ENCODE measurements around the gene PODNL1. TPM values are rescaled to one million over a fixed set of nuclear protein-coding genes. Genes with fewer than 3 reads are reported as not detected.

PODNL1 gene, protein sequence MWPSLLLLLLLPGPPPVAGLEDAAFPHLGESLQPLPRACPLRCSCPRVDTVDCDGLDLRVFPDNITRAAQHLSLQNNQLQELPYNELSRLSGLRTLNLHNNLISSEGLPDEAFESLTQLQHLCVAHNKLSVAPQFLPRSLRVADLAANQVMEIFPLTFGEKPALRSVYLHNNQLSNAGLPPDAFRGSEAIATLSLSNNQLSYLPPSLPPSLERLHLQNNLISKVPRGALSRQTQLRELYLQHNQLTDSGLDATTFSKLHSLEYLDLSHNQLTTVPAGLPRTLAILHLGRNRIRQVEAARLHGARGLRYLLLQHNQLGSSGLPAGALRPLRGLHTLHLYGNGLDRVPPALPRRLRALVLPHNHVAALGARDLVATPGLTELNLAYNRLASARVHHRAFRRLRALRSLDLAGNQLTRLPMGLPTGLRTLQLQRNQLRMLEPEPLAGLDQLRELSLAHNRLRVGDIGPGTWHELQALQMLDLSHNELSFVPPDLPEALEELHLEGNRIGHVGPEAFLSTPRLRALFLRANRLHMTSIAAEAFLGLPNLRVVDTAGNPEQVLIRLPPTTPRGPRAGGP
- total RNA-seq (2022; extraction: Qiagen RNA extraction): 0.88 to 1.8 TPM (median 1.1 TPM) in 5 replicates

DNA sequence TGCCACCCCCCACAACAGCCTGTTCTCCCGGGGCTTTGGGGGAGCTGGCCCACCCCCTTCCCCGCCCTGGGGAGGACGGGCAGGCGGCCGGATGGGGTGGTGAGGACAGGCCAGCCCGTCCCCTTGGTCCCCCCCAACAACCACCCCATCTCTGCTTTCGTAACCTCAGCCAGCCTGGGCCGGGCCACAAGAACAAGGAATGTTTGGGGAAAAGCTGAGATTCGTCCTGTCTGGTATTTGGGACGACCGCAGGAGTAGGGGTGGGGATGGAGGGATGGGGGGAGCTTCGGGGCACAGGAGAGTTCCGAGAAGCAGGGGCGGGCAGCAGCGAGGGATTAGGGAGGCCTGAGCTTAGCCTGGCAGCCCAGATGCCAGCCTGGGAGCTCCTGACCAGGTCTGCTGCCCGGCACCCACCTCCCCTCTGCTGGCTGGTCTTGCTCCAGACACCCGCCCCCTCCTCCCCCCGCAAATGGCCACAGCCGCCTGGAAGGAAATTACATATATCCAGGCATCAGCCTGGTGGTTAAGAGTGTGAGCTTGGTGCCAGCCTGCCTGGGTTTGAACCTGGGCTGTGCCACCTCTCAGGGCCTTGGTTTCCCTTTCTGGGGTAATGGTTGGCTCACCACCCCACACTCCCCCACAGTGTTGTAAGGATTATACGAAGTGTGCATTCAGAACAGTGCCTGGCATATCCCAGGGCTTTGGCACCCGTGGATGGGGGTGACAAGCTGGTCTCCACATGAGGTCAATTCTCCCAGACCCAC, at the start of gene PODNL1:
PODNL1 (minus strand) TSS at position 117 of the 764 bp plus-strand sequence. CDS start 236 bp downstream, outside the sequence.

DNA sequence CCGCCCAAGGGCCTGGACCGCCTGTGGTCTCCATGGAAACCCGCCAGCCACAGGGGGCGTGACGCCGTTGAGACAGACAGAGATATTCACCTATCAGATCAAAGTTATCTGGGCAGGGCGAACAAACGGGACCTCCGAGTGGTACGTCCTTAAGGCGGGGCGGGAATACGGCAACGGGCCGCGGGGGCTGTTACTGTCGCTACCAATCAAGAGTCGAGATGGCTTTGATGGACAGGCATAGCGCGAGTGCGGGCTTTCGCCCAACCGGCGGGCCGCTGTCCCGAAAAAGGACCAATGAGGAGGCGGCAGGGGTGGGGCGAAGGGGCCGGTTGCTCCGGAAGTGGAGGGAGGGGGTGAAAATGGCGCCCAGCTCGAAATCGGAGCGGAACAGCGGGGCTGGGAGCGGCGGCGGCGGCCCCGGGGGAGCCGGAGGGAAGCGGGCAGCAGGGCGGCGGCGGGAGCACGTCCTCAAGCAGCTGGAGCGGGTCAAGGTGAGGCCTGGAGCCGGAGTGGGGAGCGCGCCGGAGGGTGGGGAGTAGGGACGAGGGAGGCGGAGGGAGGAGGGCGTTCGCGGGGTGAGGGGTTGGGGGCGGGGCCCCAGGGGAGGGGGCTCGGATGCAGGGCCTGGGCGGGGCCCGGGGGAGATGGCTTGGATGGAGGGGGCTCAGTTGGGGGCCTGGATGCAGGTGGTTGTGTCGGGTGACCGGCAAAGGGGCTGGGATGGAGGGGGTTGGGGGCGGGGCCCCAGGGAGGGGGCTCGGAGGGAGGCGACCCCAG, 14.1 kb upstream of the PODNL1 start, which contains the start of gene DCAF15:
DCAF15 (plus strand) TSS at position 356 of the 777 bp plus-strand sequence; CDS start at position 360, 4 bp downstream.

DNA sequence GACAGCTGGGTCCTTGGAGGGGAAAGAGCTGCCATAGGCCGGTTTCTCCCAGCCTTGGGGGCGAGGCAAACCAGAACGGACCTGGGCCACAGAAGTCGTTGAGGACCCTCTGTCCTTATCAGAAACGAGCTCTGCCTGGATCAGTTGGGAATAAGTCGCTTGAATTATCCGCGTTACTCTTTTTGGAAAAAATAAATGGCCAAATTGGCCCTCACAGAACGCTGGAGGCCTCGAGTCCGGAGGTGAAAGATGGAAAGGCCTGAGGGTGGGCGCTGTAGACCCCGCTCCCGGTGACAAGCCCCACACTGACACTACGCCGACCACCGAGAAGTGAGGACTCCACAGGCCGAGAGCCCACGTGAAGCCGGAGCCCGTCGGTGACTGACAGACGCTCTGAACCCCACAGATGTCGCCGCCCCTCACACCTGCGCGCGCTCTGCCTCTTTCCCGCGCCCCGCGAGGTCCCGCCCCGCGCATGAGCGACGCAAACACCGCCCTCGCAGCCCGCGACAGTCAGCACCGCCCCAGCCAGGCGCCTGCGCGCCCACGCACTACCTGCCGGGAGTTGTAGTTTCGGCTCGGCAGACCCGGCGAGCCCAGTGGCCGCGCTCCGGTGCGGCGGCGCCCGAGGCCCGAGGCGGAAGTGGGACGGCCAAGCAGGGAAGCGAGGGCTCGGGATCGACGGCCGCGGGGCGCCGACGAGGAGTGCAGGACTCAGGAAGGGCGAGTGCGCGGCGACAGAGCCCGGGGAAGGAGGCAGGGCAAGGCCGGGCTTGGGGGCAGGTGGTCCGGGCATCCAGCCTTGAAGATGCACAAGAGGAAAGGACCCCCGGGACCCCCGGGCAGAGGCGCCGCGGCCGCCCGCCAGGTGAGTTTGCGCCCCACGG, 32.3 kb downstream of the PODNL1 start, which contains the start of the genes BRME1 and CC2D1A:
BRME1 (minus strand) TSS at position 484 of the 887 bp plus-strand sequence. CDS start 1,225 bp downstream, outside the sequence.
CC2D1A (plus strand) TSS at position 568 of the 887 bp plus-strand sequence; CDS start at position 809, 241 bp downstream.

Other genes with a start within 250 kb of the PODNL1 start
- gene MRI1, start 173.9 kb downstream of the PODNL1 start, total RNA-seq (2022; extraction: Qiagen RNA extraction): 10.9 to 16.9 TPM (median 16.1 TPM) in 5 replicates
- 129 to 218 TPM (median 210 TPM) in 5 replicates for gene C19orf53, start 164.0 kb downstream of the PODNL1 start, total RNA-seq (2022; extraction: Qiagen RNA extraction)
- 6.0 to 9.5 TPM (median 8.0 TPM) in 5 replicates for gene ZSWIM4, start 143.0 kb downstream of the PODNL1 start, total RNA-seq (2022; extraction: Qiagen RNA extraction)
- gene NANOS3, start 61.3 kb downstream of the PODNL1 start, total RNA-seq (2022; extraction: Qiagen RNA extraction): 1.4 to 4.1 TPM (median 3.2 TPM) in 5 replicates
- 0.36 to 1.3 TPM (median 0.60 TPM) in 5 replicates for gene BRME1, start 32.3 kb downstream of the PODNL1 start, total RNA-seq (2022; extraction: Qiagen RNA extraction)
- gene CC2D1A, start 32.2 kb downstream of the PODNL1 start, total RNA-seq (2022; extraction: Qiagen RNA extraction): 8.6 to 11.6 TPM (median 10.3 TPM) in 5 replicates
- gene DCAF15, start 14.1 kb upstream of the PODNL1 start, total RNA-seq (2022; extraction: Qiagen RNA extraction): 13.2 to 23.3 TPM (median 22.1 TPM) in 5 replicates
- 3.7 to 6.3 TPM (median 5.7 TPM) in 5 replicates for gene RFX1, start 67.9 kb upstream of the PODNL1 start, total RNA-seq (2022; extraction: Qiagen RNA extraction)
- not detected in 5 replicates for gene RLN3, start 89.7 kb upstream of the PODNL1 start, total RNA-seq (2022; extraction: Qiagen RNA extraction)
- gene IL27RA, start 93.3 kb upstream of the PODNL1 start, total RNA-seq (2022; extraction: Qiagen RNA extraction): 8.5 to 11.7 TPM (median 10.9 TPM) in 5 replicates
- gene PALM3, start 123.7 kb upstream of the PODNL1 start, total RNA-seq (2022; extraction: Qiagen RNA extraction): 1.6 to 2.6 TPM (median 2.2 TPM) in 5 replicates
- gene MISP3, start 134.4 kb upstream of the PODNL1 start, total RNA-seq (2022; extraction: Qiagen RNA extraction): 1.8 to 5.3 TPM (median 4.0 TPM) in 5 replicates
- not detected in 5 replicates for gene C19orf67, start 147.4 kb upstream of the PODNL1 start, total RNA-seq (2022; extraction: Qiagen RNA extraction)
- gene SAMD1, start 152.3 kb upstream of the PODNL1 start, total RNA-seq (2022; extraction: Qiagen RNA extraction): 38.1 to 46.8 TPM (median 44.2 TPM) in 5 replicates
- 30.6 to 37.8 TPM (median 34.4 TPM) in 5 replicates for gene PRKACA, start 179.3 kb upstream of the PODNL1 start, total RNA-seq (2022; extraction: Qiagen RNA extraction)
- gene ASF1B, start 198.2 kb upstream of the PODNL1 start, total RNA-seq (2022; extraction: Qiagen RNA extraction): 32.5 to 34.1 TPM (median 32.8 TPM) in 5 replicates